Stimulated activated CD4-positive, alpha-beta T cell treated with anti-CD3 and anti-CD28 coated beads, Interleukin-4, amount 100 ng/mL, for 4 hours (primary cell): ENCODE measurements around the gene AGPAT2.
A peak's percentile ranks its signal among the peaks of the same experiment; 100 is the strongest.

Source experiments
- DNase-seq, 2 experiments: peaks; one replicate each; pipeline ENCODE4 v3.0.0-alpha.2; 2020

AGPAT2 gene

GRCh38 chr9:136686794-136687711 is at the start of gene AGPAT2:
Gene AGPAT2, minus strand, starts transcription at chr9:136687457. Its CDS starts 100 bp downstream, at chr9:136687357.
- DNase-seq = peak; percentile 54 to 73

- DNase-seq = no peak
These were observed 48.7 kb upstream of the AGPAT2 start for GRCh38 chr9:136735812-136736480.

DNA sequence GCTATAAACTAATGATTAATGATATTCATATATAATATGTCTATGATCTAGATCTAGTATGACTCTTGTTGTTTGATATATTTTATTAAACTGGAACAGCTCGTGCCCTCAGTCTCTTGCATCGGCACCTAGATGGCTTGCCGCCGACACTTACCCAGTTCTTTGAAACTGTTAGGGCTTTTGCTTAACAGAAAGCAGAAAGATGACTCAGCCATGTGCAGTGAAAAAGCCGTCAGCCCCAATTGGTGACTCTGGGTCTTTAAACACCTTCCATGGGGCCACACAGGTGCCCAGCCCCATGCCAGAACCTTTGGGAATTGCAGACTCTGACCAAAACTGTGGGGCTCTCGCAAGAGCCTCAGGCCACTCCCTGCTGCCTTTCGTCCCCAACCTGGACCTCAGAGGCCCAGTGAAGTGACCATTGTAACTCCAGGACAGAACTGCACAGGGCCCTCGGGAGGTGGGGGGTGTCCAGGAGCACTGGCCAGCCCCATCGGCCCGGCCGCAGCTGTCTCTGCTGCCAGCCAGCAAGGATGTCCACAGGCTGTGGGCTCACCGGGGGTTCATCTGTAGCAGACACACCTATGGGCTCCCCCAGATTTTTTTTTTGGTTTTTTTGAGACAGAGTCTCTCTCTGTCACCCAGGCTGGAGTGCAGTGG is 47.7 kb upstream of the AGPAT2 start:
- DNase-seq = no peak

DNA sequence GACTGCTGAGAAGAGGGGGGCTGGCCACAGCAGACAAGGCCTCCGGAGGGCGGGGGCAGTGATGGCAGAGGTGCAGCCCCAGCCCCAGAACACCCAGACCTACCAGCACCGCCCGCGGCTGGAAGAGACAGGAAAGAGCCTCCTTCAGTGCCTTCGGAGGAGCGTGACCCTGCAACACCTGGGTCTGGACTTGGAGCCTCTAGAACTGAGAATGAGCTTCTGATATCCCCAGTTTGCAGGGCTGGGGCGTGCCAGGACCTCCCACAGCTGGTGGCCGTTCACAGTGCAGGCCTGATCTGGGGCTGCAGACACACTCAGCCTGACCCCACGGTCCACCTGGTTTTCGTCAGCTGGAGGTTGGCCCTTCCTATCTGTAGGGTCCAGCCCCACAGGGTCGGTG is 46.4 kb upstream of the AGPAT2 start:
- DNase-seq = no peak

DNA sequence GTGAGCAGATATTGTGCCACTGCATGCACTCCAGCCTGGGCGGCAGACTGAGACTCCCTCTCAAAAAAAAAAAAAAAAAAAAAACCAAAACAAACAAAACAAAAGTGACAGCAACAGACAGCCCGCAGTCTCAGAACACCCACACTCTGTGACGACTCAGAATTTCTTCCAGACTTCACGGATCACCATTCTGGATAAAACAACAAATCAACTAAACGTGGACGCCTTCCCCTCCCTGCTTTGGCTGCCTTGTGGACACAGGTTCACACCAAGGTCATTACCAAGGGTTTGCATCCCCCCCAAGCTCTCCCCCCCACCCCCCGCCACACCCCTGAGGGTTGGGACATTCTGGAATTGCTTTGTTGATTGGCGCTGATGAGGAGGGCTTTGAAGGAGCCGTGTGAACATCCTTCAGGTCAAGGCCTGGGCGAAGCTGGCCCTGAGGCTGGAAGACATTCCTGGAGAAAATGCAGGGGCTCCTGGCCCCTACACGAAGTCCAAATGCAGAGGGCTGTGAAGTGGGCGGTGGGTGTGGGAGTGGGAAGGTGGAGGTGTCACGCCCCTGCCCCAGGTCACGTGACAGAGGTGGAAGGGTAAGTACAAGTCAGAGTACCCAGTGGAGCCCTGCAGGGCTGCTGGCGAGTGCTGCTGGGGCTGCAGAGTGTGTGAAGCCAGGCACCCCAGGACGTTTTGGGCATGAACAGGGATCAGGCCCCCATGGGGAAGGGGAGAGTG is 45.4 kb upstream of the AGPAT2 start:
- DNase-seq = no peak

GRCh38 chr9:136729926-136730325 is 42.7 kb upstream of the AGPAT2 start:
- DNase-seq = no peak

- DNase-seq = no peak
These were observed 41.9 kb upstream of the AGPAT2 start for GRCh38 chr9:136729144-136729543.

DNA sequence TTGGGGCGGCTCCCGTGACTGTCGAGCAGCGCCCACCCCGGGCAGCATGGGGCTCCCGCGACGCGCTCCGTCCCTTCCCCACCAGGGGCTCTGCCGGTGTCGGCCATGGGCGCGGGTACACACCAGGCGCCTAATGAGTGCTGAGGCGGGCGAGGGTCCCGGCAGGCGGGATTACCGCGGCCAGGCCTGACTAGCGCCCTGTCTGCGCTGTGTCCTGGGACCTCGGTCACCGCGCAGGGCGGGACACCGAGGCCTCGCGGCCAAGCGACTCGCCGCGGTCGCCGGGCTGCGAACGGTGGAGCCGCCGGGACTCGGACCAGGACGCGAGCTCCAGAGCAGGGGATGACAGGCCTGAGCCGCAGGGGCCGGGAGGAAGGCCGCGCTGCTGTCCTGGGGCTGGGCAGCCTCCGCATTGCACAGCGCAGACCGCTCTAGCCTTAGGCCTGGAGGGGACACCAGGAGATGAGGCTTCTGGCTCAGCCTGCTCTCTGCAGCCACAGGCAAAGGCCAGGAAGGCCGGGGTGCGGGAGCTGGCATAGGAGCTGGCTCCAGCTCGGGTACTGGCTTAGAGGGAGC is 41.4 kb upstream of the AGPAT2 start:
- no peak for DNase-seq

- DNase-seq = peak; percentile 88 to 96
These were observed 40.9 kb upstream of the AGPAT2 start for GRCh38 chr9:136728080-136728547.

DNA sequence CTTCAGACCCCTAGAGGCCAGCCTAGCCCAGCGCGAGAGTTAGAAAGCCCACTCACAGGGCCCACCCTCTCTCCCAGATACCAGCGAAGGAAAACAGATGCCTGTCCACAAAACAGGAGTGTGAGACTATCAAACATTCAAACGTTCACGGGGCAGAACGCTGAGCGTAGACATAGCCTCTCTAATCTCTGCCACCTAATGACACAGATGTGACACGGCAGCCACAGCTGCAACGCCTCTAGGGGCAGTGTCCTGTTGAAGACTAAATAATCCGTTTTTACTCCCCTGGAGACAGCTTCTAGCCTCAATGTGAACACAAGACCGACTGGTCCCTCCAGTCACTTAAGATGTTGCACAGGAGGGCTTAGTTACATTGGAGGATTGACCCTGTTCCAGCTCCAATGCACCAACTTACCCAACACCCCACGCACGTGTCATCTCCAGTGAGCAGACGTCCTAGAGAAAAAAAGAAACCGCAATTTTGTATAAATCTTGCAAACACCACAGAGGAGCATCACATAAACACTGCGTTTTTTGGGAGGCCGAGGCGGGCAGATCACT is 39.5 kb upstream of the AGPAT2 start:
- peak in 1 of 2 experiments; percentile 37 for DNase-seq

DNA sequence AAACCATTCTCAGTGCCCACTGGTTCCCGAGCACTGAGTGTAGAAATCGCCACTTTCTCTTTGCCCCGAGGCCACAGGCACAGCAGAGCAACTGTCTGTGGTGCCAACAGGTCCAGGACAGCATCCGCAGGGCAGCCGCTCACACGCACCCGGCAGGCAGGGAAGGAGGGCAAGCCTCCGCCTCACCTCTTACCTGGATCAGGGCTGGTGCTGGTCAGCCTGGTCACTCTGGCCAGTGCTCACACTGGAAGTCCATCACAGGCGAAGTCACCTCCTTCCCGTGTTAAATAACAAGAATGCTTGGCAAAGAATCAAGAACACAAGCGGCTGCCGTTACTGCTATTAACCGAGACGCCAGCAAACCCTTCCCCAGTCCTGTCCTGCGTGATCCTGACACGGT is 38.9 kb upstream of the AGPAT2 start:
- DNase-seq = no peak

DNA sequence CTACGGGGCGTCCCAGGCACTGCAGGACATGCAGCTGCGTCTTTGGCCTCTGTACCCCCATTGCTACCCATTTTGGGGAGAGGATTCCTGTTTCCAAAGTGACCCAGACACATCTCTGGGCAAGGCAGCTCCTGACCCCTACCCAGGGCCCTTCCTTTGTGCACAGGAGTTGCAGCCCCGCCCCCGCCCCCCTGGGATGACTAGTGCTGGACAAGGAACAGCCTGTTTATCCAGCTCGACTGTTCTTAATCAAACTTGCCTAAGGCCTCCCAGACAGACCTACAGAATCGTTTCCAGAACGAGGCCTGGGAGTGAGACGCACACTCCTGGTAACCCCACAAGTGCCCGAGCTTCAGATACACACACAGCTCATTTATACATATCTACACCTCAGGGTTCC is 38.4 kb upstream of the AGPAT2 start:
- DNase-seq = no peak

DNA sequence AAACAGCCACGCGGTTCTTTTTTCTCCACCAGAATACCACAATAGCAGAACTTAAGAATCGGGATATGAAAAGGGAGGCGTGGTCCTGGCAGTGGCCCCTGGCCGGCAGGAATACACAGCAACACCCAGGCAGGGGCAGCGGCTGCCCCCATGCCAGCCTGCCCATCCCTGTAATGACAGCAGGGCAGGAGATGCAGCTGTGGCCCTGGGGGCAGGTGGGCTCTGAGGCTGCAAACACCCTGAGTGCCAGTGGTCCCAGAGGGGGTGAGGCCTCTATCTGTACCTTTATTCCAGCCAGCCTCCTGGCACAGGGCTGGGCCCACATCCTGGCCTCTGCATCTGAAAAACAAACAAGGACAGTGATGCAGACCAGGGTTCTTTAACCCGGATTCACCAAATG is 37.5 kb upstream of the AGPAT2 start:
- DNase-seq = no peak

GRCh38 chr9:136723989-136724388 is 36.7 kb upstream of the AGPAT2 start:
- no peak for DNase-seq

- DNase-seq = no peak
These were observed 36.2 kb upstream of the AGPAT2 start for GRCh38 chr9:136723362-136723976.

GRCh38 chr9:136722969-136723356 is 35.7 kb upstream of the AGPAT2 start:
- no peak for DNase-seq

DNA sequence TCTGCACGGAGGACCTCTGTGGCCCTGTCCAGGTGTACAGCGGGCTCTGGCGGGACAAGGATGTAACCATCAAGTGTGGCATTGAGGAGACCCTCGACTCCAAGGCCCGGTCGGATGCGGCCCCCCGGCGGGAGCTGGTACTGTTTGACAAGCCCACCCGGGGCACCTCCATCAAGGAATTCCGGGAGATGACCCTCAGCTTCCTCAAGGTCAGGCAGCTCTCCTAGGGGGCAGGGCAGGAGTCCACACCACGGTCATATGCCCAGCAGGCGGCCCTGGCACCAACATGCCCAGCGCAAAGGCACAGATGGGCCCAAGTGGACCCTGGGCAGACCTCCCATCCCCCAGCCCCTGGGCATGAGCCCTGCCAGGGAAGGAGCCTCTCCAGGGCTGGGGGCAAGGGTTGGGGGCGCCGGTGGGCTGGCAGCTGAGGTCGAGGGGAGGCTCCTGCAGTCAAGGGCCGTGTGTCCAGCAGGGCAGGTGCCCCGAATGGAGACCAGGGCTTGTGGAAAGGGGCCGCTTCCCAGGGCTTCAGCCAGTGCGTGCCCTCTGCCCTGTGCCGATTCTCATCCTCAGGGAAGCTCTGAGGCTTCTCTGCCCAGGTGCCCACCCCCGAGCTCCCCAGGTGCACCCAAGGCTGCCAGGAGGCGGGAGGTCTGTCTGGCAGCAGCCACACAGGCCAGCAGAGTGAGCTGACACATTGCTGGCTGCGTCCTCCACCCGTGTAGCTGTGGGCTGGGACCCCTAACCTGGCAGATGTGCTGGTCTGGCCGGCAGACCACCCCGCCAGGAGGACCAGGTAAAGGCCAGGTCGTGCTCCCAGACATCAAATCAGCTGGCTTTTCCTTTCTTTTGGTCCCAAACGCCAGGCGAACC is 35.1 kb upstream of the AGPAT2 start:
- no peak for DNase-seq

GRCh38 chr9:136721339-136722092 is 34.3 kb upstream of the AGPAT2 start:
- no peak for DNase-seq

DNA sequence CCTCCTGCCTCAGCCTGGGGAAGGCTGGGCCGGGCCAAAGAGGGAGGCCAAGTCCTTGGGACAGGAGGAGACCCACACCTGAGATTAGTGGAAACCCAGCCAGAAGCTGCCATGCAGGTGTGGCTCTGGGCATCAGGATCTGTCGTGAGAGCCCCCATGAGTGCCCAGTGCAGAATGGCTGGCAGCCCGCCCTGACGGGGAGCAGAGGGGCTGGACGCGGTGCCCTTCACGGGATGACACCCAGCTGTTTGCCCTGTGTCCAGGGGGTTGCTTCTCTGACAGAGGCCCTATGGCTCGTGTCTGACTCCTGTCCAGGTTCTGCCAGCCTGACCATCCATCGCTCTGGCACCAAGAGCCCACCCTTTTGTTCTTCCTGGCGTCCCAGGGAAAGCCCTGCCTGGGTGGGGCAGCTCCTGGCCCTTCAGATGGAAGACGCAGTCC is 33.7 kb upstream of the AGPAT2 start:
- no peak for DNase-seq
